ENCODE results near the gene IL16.

The IL16 gene

GRCh38 chr15:81166636-81167305 is 29.9 kb upstream of the IL16 start:
- Mint-ChIP-seq H3K27ac (no peak overlapping the region), H3K4me1 (ENCODE audit: low read depth) (peaks cover 20% of the 10 kb centered on the region), H3K36me3 (no peaks in the 10 kb centered on the region), H3K9me3 (ENCODE audit: low read depth) (no peaks in the 10 kb centered on the region), H3K27me3 (peaks cover 4% of the 10 kb centered on the region), H3K4me3 (no peak overlapping the region)

DNA sequence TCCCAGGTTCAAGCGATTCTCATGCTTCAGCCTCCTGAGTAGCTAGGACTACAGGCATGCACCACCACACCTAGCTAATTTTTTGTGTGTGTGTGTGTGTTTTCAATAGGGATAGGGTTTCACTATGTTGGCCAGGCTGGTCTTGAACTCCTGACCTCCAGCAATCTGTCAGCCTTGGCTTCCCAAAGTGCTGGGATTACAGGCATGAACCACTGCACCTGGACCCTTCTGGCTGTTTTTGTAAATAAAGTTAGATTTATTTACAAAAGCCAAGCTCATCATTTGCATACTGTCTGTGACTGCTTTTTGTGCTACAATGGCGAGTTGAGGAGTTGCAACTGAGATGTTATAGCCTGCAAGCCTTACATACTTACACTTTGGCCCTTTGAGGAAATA is 28.6 kb upstream of the IL16 start:
- Mint-ChIP-seq H3K36me3 (no peaks in the 10 kb centered on the region), H3K27ac (no peak overlapping the region), H3K9me3 (ENCODE audit: low read depth) (no peaks in the 10 kb centered on the region), H3K27me3 (peaks cover 4% of the 10 kb centered on the region), H3K4me1 (ENCODE audit: low read depth) (peaks cover 11% of the 10 kb centered on the region), H3K4me3 (no peak overlapping the region)

DNA sequence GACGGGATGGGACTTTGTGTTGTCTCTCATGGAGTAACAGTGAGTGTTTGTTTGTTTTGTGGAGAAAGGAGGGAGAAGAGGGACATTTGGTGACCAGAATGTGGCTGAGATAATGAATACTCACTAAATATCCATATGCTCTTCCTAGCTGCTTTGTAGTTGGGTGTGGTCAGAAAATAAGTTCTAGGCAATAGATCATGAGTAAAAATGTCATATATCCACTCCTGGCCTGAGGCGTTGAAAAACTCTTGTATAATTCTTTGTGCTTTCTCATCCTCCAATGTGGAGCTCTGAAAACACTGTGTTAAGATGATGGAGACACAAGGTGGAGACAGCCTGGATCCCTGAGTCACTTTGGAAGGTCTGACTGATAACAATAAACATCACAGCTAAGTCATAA is 28.0 kb upstream of the IL16 start:
- Mint-ChIP-seq H3K36me3 (no peaks in the 10 kb centered on the region), H3K27ac (no peak overlapping the region), H3K4me1 (ENCODE audit: low read depth) (peaks cover 11% of the 10 kb centered on the region), H3K4me3 (no peak overlapping the region), H3K27me3 (peaks cover 4% of the 10 kb centered on the region), H3K9me3 (ENCODE audit: low read depth) (no peaks in the 10 kb centered on the region)

GRCh38 chr15:81170511-81170910 is 26.2 kb upstream of the IL16 start:
- H3K4me1 Mint-ChIP-seq (ENCODE audit: low read depth): peaks cover 11% of the 10 kb centered on the region
- H3K27ac Mint-ChIP-seq: no peak overlapping the region
- no peaks in the 10 kb centered on the region for H3K9me3 Mint-ChIP-seq (ENCODE audit: low read depth)
- peaks cover 4% of the 10 kb centered on the region for H3K27me3 Mint-ChIP-seq
- H3K36me3 Mint-ChIP-seq: no peaks in the 10 kb centered on the region
- no peak overlapping the region for H3K4me3 Mint-ChIP-seq

DNA sequence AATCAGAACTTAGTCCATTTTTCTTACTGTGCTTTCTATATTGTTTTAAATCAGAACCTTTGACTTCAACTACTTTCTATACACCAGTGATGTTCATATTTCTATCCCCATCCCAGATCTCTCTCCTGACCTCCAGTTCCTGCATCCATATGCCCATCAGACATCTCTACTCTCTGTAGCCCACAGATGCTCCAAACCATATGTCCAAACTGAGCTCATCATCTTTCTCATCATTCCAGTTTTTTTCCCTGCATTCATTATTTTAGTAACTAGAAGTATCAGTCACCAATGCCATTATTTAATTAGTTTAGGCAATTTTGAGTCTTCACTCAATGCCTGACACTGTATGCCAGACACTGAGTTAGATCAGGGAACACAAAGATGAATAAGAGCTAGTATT is 25.4 kb upstream of the IL16 start:
- no peaks in the 10 kb centered on the region for H3K36me3 Mint-ChIP-seq
- no peak overlapping the region for H3K27ac Mint-ChIP-seq
- peaks cover 11% of the 10 kb centered on the region for H3K4me1 Mint-ChIP-seq (ENCODE audit: low read depth)
- H3K27me3 Mint-ChIP-seq: peaks cover 4% of the 10 kb centered on the region
- no peak overlapping the region for H3K4me3 Mint-ChIP-seq
- no peaks in the 10 kb centered on the region for H3K9me3 Mint-ChIP-seq (ENCODE audit: low read depth)

- no peak overlapping the region for H3K4me3 Mint-ChIP-seq
- H3K27ac Mint-ChIP-seq: no peak overlapping the region
- H3K36me3 Mint-ChIP-seq: no peaks in the 10 kb centered on the region
- H3K9me3 Mint-ChIP-seq (ENCODE audit: low read depth): no peaks in the 10 kb centered on the region
- peaks cover 4% of the 10 kb centered on the region for H3K27me3 Mint-ChIP-seq
- H3K4me1 Mint-ChIP-seq (ENCODE audit: low read depth): no peaks in the 10 kb centered on the region
Observed at GRCh38 chr15:81174125-81174791, 22.4 kb upstream of the IL16 start.

GRCh38 chr15:81174792-81175327 is 21.8 kb upstream of the IL16 start:
- no peaks in the 10 kb centered on the region for H3K4me1 Mint-ChIP-seq (ENCODE audit: low read depth)
- H3K9me3 Mint-ChIP-seq (ENCODE audit: low read depth): no peaks in the 10 kb centered on the region
- H3K36me3 Mint-ChIP-seq: no peaks in the 10 kb centered on the region

DNA sequence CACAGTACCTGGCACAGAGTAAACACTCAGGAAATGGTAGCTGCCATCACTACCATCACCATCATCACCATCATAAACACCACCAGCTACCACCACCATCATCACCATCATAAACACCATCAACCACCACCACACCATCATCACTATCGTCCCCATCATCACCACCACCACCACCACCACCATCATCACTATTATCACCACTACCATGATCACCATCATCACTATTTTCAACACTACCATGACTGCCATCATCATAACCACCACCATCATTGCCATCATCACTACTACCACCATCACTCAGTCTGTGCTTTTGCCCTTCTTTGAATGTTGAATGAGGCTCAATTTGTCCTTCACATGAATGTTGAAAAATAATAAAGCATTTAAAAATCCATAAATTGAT is 21.2 kb upstream of the IL16 start:
- Mint-ChIP-seq H3K27me3 (peaks cover 4% of the 10 kb centered on the region), H3K9me3 (ENCODE audit: low read depth) (no peaks in the 10 kb centered on the region), H3K27ac (no peak overlapping the region), H3K4me3 (no peak overlapping the region), H3K36me3 (no peaks in the 10 kb centered on the region), H3K4me1 (ENCODE audit: low read depth) (no peaks in the 10 kb centered on the region)

More at GRCh38 chr15:81174792-81175327, 21.8 kb upstream of the IL16 start:
- no peak overlapping the region for H3K4me3 Mint-ChIP-seq
- H3K27me3 Mint-ChIP-seq: peaks cover 4% of the 10 kb centered on the region
- H3K27ac Mint-ChIP-seq: no peak overlapping the region

GRCh38 chr15:81176291-81176893 is 20.3 kb upstream of the IL16 start:
- Mint-ChIP-seq H3K9me3 (ENCODE audit: low read depth) (no peaks in the 10 kb centered on the region), H3K27me3 (peaks cover 4% of the 10 kb centered on the region), H3K4me1 (ENCODE audit: low read depth) (no peaks in the 10 kb centered on the region)

GRCh38 chr15:81178365-81178764 is 18.3 kb upstream of the IL16 start:
- Mint-ChIP-seq H3K27me3 (peaks cover 11% of the 10 kb centered on the region), H3K4me1 (ENCODE audit: low read depth) (no peaks in the 10 kb centered on the region), H3K9me3 (ENCODE audit: low read depth) (no peaks in the 10 kb centered on the region), H3K4me3 (no peak overlapping the region), H3K27ac (no peak overlapping the region), H3K36me3 (no peaks in the 10 kb centered on the region)

More at GRCh38 chr15:81176291-81176893, 20.3 kb upstream of the IL16 start:
- H3K36me3 Mint-ChIP-seq: no peaks in the 10 kb centered on the region
- H3K27ac Mint-ChIP-seq: no peak overlapping the region
- no peak overlapping the region for H3K4me3 Mint-ChIP-seq

DNA sequence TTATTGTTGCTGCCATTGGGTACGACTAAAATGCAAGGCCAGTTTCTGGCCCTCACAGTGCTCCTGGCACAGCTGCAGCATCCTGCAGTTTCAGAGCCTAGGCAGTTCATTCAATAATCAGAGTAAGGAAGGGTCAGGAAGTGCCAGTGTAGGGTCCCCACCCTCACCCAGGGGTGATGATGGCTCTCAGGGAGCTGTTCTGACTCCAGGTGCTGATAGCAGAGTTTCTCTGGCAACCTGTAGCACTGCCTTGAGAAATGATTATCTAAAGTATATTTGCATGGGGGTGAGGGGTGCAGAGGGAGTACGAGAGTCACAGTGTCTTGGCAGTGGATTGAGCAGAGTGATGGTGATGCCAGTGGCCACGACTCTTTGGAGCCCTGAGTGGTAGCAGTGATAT is 15.5 kb upstream of the IL16 start:
- peaks cover 18% of the 10 kb centered on the region for H3K27me3 Mint-ChIP-seq
- peaks cover 3% of the 10 kb centered on the region for H3K4me1 Mint-ChIP-seq (ENCODE audit: low read depth)
- no peaks in the 10 kb centered on the region for H3K36me3 Mint-ChIP-seq
- no peak overlapping the region for H3K4me3 Mint-ChIP-seq
- no peak overlapping the region for H3K27ac Mint-ChIP-seq
- H3K9me3 Mint-ChIP-seq (ENCODE audit: low read depth): no peaks in the 10 kb centered on the region

DNA sequence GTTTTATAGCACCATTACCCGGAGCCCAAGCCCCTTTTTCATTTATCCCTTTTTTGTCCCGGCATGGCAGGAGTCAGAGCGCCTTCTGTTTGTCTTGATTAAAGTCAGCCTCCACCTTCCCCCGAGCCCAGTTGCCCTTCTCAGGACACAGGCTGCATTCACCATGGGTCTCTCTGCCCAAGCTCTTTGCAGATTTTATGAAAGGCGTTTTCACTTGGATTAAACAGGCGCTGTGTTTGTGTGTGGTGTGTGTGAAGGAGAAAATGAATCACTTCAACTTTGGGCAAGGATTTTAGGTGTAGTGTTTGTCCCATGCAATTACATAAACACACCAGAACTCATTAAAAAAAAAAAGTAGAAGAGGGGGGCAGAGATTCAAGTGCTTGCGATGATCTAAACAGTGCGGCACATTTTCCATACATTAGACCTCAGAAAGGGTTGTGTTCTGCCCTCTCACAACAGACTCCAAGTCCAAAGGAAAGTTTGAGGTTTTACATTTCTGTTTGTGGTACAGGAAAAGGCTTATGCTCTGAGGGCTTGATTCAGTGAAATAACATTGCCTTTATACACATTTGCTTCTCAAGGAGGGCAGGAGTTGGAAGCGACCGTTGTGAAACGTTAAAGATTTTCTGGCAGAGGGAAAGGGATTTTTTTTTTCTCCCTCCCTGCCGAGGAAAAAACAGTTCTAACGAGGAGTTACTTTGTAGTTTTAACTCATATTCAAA is 14.5 kb upstream of the IL16 start:
- Mint-ChIP-seq H3K4me1 (ENCODE audit: low read depth) (peaks cover 3% of the 10 kb centered on the region), H3K36me3 (no peaks in the 10 kb centered on the region), H3K4me3 (no peak overlapping the region), H3K9me3 (ENCODE audit: low read depth) (no peaks in the 10 kb centered on the region), H3K27ac (no peak overlapping the region), H3K27me3 (peaks cover 18% of the 10 kb centered on the region)

DNA sequence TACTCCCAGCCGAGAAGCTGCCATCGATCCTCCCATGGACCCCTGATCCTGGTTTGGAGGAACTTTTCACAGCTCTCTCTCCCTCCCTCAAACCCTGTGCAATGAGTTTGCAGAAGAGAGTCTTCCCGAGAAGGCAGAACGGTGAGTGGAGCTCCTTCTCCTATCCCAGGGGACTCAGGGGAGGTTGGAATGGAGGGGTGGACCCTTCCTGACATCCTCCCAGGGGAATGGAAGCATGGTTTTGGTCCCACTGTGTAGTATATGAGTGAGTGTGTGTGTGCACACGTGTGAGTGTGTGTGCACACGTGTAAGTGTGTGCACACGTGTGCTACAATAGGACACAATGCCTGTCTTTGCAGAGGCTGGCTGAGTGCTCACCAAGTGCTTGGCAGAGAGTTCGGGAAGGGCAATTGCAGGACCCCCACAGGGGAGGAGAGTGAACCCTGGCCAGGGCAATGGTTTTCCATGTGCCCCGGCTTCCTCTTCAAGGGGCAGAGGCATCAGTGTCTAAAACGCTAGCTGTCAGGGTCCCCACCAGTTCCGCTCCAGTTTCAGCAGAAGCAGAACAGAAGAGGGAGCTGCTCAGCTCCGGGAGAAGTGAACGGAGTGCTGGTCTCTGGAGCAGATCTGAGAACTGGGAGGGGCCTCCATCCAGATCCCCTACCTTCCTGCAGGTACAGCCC is 13.8 kb upstream of the IL16 start:
- H3K4me1 Mint-ChIP-seq (ENCODE audit: low read depth): peaks cover 3% of the 10 kb centered on the region
- peaks cover 18% of the 10 kb centered on the region for H3K27me3 Mint-ChIP-seq
- H3K36me3 Mint-ChIP-seq: no peaks in the 10 kb centered on the region
- H3K9me3 Mint-ChIP-seq (ENCODE audit: low read depth): no peaks in the 10 kb centered on the region
- H3K4me3 Mint-ChIP-seq: no peak overlapping the region
- H3K27ac Mint-ChIP-seq: no peak overlapping the region

DNA sequence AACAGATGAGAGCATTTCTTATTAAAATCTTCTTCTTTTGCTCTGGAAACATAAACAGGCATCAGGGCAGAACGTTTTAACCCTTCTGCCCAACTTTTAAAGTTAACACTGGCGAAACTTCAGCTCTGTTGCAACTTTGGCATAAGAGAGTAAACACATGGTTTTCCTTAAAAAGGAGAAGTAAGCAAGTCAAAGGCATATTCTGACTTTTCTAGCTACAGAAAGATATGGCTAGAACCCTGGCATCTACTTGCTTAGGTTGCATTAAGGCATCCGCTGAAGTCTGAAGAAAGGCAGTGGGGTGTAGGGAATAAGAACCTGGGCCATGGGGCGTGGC is 13.3 kb upstream of the IL16 start:
- Mint-ChIP-seq H3K36me3 (no peaks in the 10 kb centered on the region), H3K9me3 (ENCODE audit: low read depth) (no peaks in the 10 kb centered on the region), H3K4me1 (ENCODE audit: low read depth) (peaks cover 3% of the 10 kb centered on the region), H3K27me3 (peaks cover 18% of the 10 kb centered on the region), H3K27ac (no peak overlapping the region), H3K4me3 (no peak overlapping the region)
